GM23338 (cell line): ENCODE results near the gene MRPS27. TPM values are rescaled to one million over a fixed set of nuclear protein-coding genes. Genes with fewer than 3 reads are reported as not detected.

ENCODE experiments used
- ATAC-seq: fragments of 200-7000 bp; cut with Tn5 transposase; 3 replicates; pipeline ENCODE4 v1.9.1; 2020
- DNase-seq: peaks from one replicate; pipeline ENCODE4 v3.0.0-alpha.2; 2015; ENCODE audit warnings: low spot score
- H2AFZ ChIP-seq: fragments of 200-600 bp; sonication (generic); 2 replicates; pipeline ENCODE4 v1.8.0; 2016; ENCODE audit warnings: antibody characterized with exemption, mild to moderate bottlenecking, moderate library complexity
- H3F3A ChIP-seq: fragments of 200-600 bp; sonication (generic); replicated peaks from 2 replicates; pipeline ENCODE4 v1.8.0; 2017; ENCODE audit warnings: antibody characterized with exemption, mixed run types, low read depth
- H3K27ac ChIP-seq: fragments of 200-600 bp; sonication (generic); 2 replicates; pipeline ENCODE4 v1.6.1; 2016; ENCODE audit warnings: low read depth
- H3K27me3 ChIP-seq: fragments of 200-600 bp; sonication (generic); 2 replicates; pipeline ENCODE4 v1.8.0; 2016; ENCODE audit warnings: mild to moderate bottlenecking, mixed run types, moderate library complexity; ENCODE audit not compliant: insufficient read depth
- H3K36me3 ChIP-seq: fragments of 200-600 bp; sonication (generic); 2 replicates; pipeline ENCODE4 v1.8.0; 2016; ENCODE audit warnings: mild to moderate bottlenecking; ENCODE audit not compliant: insufficient read depth
- H3K4me1 ChIP-seq: fragments of 200-600 bp; sonication (generic); 2 replicates; pipeline ENCODE4 v1.8.0; 2016; ENCODE audit warnings: mild to moderate bottlenecking, moderate library complexity; ENCODE audit not compliant: insufficient read depth
- H3K4me2 ChIP-seq: fragments of 200-600 bp; sonication (generic); 2 replicates; pipeline ENCODE4 v1.7.1; 2017; ENCODE audit warnings: mixed run types
- H3K4me3 ChIP-seq: fragments of 200-600 bp; sonication (generic); 2 replicates; pipeline ENCODE4 v1.6.1; 2016; ENCODE audit warnings: mixed run types
- H3K79me2 ChIP-seq: fragments of 200-600 bp; sonication (generic); replicated peaks from 2 replicates; pipeline ENCODE4 v1.8.0; 2017; ENCODE audit warnings: mild to moderate bottlenecking; ENCODE audit not compliant: insufficient read depth
- H3K9me2 ChIP-seq: fragments of 200-600 bp; sonication (generic); 2 replicates; pipeline ENCODE4 v1.8.0; 2017; ENCODE audit not compliant: insufficient read depth
- H4K20me1 ChIP-seq: fragments of 200-600 bp; sonication (generic); replicated peaks from 2 replicates; pipeline ENCODE4 v1.8.0; 2017; ENCODE audit warnings: mild to moderate bottlenecking; ENCODE audit not compliant: insufficient read depth
- H3K27ac Mint-ChIP-seq: 2 replicates; pipeline ENCODE4 v1.8.0; 2020; ENCODE audit warnings: inconsistent platforms, mild to moderate bottlenecking, moderate library complexity, mixed read lengths
- H3K27me3 Mint-ChIP-seq: 3 replicates; pipeline ENCODE4 v1.8.0; 2022; ENCODE audit warnings: low read depth, mild to moderate bottlenecking, moderate library complexity, mixed read lengths, inconsistent platforms; ENCODE audit not compliant: insufficient read depth, poor library complexity
- H3K36me3 Mint-ChIP-seq: 3 replicates; pipeline ENCODE4 v1.8.0; 2021; ENCODE audit warnings: low read depth, mild to moderate bottlenecking, inconsistent platforms, moderate library complexity, mixed read lengths
- H3K4me1 Mint-ChIP-seq: 3 replicates; pipeline ENCODE4 v1.8.0; 2020; ENCODE audit warnings: mild to moderate bottlenecking, inconsistent platforms, mixed read lengths
- H3K4me3 Mint-ChIP-seq: 3 replicates; pipeline ENCODE4 v1.8.0; 2021; ENCODE audit warnings: moderate library complexity, mild to moderate bottlenecking, inconsistent platforms, mixed read lengths
- H3K9me3 Mint-ChIP-seq: 3 replicates; pipeline ENCODE4 v1.8.0; 2020; ENCODE audit warnings: moderate library complexity, mild to moderate bottlenecking, inconsistent platforms, mixed read lengths
- CREB1 ChIP-seq: fragments of 250-450 bp; sonication (Bioruptor Pico); IDR thresholded peaks from 2 replicates; pipeline ENCODE4 v1.5.0; 2020; ENCODE audit warnings: low read depth, mild to moderate bottlenecking, moderate library complexity
- CTCF ChIP-seq, 2 experiments: fragments of 200-600 bp in 1 of 2; sonication (generic) in 1 of 2; conservative IDR thresholded peaks; 2 replicates each; pipeline versions ENCODE4 v1.5.1 to v1.6.1; 2016 to 2017; ENCODE audit warnings: antibody characterized with exemption in 2 of 2, low read depth in 2 of 2, mild to moderate bottlenecking in 2 of 2, moderate library complexity in 1 of 2
- ETS1 ChIP-seq: IDR thresholded peaks from 2 replicates; pipeline ENCODE4 v1.6.1; 2016; ENCODE audit warnings: antibody characterized with exemption
- EZH2 ChIP-seq: fragments of 200-600 bp; sonication (generic); IDR thresholded peaks from one replicate; pipeline ENCODE4 v1.8.0; 2017; ENCODE audit warnings: antibody characterized with exemption, mild to moderate bottlenecking, low read depth; ENCODE audit not compliant: unreplicated experiment
- EZH2phosphoT487 ChIP-seq: fragments of 200-600 bp; sonication (generic); IDR thresholded peaks from one replicate; pipeline ENCODE4 v1.8.1; 2018; ENCODE audit warnings: antibody characterized with exemption; ENCODE audit not compliant: unreplicated experiment
- JUNB ChIP-seq: IDR thresholded peaks from one replicate; pipeline ENCODE4 v1.6.1; 2016; ENCODE audit warnings: antibody characterized with exemption; ENCODE audit not compliant: unreplicated experiment
- POLR2AphosphoS5 ChIP-seq: IDR thresholded peaks from 2 replicates; pipeline ENCODE4 v1.6.1; 2016; ENCODE audit warnings: antibody characterized with exemption, low read depth
- STAT1 ChIP-seq: IDR thresholded peaks from one replicate; pipeline ENCODE4 v1.6.1; 2016; ENCODE audit warnings: antibody characterized with exemption; ENCODE audit not compliant: unreplicated experiment
- ZNF114 ChIP-seq: fragments of 250-450 bp; sonication (Bioruptor Pico); IDR thresholded peaks from 2 replicates; pipeline ENCODE4 v1.5.0; 2020; ENCODE audit warnings: mild to moderate bottlenecking, moderate library complexity
- ZNF331 ChIP-seq: fragments of 250-450 bp; sonication (Bioruptor Pico); IDR thresholded peaks from 2 replicates; pipeline ENCODE4 v1.5.0; 2020; ENCODE audit warnings: low read depth, mild to moderate bottlenecking, moderate library complexity
- polyA plus RNA-seq: library from polyadenylated mRNA; unstranded; fragments of >200 nt; fragmentation: Nextera tagmentation; extraction: Ambion mirVana; gene quantifications from 2 replicates; pipeline ENCODE4 v1.2.1, GENCODE V29; 2016
- total RNA-seq: library from RNA; depleted of rRNA; stranded (reverse); fragments of >200 nt; shearing (Covaris generic); gene quantifications from 2 replicates; pipeline ENCODE4 v1.2.3, GENCODE V29; 2014
- TF ChIP-seq, protein P1 (sequence below): IDR thresholded peaks from one replicate; pipeline ENCODE4 v1.6.1; 2018; ENCODE audit warnings: antibody characterized with exemption; ENCODE audit not compliant: unreplicated experiment

The MRPS27 gene
- total and polyA plus RNA-seq, 2 experiments from 2014 or later = 53.2 to 141 TPM

DNA sequence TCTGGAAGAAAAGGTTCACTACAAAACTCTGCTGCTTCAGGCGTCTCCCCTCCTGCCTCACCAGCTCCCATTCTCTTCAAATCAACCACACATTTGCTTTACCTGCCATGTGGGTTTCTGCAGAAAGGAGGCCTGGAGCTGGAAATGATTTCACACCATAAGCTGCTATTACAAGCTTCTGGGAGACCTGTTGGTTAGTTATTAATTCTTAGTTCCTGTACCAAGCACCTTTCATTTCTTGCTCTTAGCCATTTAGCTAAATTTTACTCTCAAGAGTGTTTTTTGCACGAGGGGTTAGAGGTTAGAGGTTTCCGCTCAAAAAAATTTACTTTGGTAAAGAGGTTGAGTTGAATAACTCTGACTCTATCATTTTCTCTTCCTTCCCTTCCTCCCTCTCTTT lies 142.5 kb downstream of the MRPS27 start (continued):
- TF ChIP-seq, protein P1, sequence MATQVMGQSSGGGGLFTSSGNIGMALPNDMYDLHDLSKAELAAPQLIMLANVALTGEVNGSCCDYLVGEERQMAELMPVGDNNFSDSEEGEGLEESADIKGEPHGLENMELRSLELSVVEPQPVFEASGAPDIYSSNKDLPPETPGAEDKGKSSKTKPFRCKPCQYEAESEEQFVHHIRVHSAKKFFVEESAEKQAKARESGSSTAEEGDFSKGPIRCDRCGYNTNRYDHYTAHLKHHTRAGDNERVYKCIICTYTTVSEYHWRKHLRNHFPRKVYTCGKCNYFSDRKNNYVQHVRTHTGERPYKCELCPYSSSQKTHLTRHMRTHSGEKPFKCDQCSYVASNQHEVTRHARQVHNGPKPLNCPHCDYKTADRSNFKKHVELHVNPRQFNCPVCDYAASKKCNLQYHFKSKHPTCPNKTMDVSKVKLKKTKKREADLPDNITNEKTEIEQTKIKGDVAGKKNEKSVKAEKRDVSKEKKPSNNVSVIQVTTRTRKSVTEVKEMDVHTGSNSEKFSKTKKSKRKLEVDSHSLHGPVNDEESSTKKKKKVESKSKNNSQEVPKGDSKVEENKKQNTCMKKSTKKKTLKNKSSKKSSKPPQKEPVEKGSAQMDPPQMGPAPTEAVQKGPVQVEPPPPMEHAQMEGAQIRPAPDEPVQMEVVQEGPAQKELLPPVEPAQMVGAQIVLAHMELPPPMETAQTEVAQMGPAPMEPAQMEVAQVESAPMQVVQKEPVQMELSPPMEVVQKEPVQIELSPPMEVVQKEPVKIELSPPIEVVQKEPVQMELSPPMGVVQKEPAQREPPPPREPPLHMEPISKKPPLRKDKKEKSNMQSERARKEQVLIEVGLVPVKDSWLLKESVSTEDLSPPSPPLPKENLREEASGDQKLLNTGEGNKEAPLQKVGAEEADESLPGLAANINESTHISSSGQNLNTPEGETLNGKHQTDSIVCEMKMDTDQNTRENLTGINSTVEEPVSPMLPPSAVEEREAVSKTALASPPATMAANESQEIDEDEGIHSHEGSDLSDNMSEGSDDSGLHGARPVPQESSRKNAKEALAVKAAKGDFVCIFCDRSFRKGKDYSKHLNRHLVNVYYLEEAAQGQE = no peak
- no peak for TF ChIP-seq STAT1
- TF ChIP-seq POLR2AphosphoS5 = no peak
- no peak for TF ChIP-seq ZNF331 (CRISPR knock-in tag)
- no peak for TF ChIP-seq ETS1
- TF ChIP-seq CREB1 (CRISPR knock-in tag) = no peak

DNA sequence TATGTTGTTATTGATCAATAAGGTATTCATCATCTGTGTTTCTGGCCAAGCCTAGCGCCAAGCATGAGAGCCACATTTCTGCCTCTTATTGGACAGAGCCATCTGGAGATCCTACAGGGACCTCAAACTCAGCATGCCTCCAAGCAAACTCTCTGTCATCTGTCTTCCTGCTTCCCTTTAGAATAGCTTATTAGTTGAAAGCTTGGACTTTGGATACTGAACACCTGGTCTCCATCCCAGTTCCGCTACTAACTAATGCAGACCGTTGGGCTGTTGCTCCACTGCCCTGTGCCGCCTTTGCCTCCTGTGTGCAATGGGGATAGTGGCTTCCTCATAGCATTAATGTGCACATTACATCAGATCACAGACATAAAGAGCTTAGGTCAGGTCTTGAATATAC lies 147.3 kb downstream of the MRPS27 start:
- peaks cover 28% of the 10 kb centered on the region for H3K4me1 Mint-ChIP-seq
- H3K27ac ChIP-seq = no peak overlapping the region
- no peaks in the 10 kb centered on the region for H3K27me3 ChIP-seq
- H3K9me3 Mint-ChIP-seq = no peaks in the 10 kb centered on the region
- no peak for DNase-seq
- peaks cover 13% of the 10 kb centered on the region for H3K79me2 ChIP-seq
- no peak for TF ChIP-seq CREB1 (CRISPR knock-in tag)
- TF ChIP-seq ZNF114 (CRISPR knock-in tag) = no peak
- H3K27me3 Mint-ChIP-seq = no peaks in the 10 kb centered on the region
- no peak overlapping the region for H3K4me2 ChIP-seq
- H3K36me3 Mint-ChIP-seq = peaks cover 5% of the 10 kb centered on the region; the same call in 2 of the 3 replicates
- H3K36me3 ChIP-seq = no peaks in the 10 kb centered on the region
- no peaks in the 10 kb centered on the region for H4K20me1 ChIP-seq
- H2AFZ ChIP-seq = no peak overlapping the region
- no peaks in the 10 kb centered on the region for H3F3A ChIP-seq
- no peak overlapping the region for H3K27ac Mint-ChIP-seq
- H3K4me3 Mint-ChIP-seq = no peak overlapping the region
- no peak overlapping the region for H3K4me3 ChIP-seq
- H3K4me1 ChIP-seq = peaks cover 25% of the 10 kb centered on the region
- no peak for ATAC-seq
- no peaks in the 10 kb centered on the region for H3K9me2 ChIP-seq

GRCh38 chr5:72171667-72172066 lies 148.4 kb downstream of the MRPS27 start:
- Mint-ChIP-seq H3K27ac (no peak overlapping the region), H3K27me3 (peaks cover 2% of the 10 kb centered on the region), H3K9me3 (no peaks in the 10 kb centered on the region), H3K4me3 (no peak overlapping the region), H3K36me3 (peaks cover 5% of the 10 kb centered on the region; the same call in 2 of the 3 replicates), H3K4me1 (peaks cover 38% of the 10 kb centered on the region)
- Histone ChIP-seq H3K27ac (no peak overlapping the region), H3K4me2 (no peak overlapping the region), H3K36me3 (no peaks in the 10 kb centered on the region), H3K4me1 (peaks cover 36% of the 10 kb centered on the region), H3K27me3 (no peaks in the 10 kb centered on the region), H2AFZ (no peak overlapping the region), H3K9me2 (no peaks in the 10 kb centered on the region), H3K79me2 (peaks cover 6% of the 10 kb centered on the region), H3K4me3 (no peak overlapping the region), H3F3A (no peaks in the 10 kb centered on the region), H4K20me1 (no peaks in the 10 kb centered on the region)
- ATAC-seq = no peak
- no peak for DNase-seq
- no peak for TF ChIP-seq CREB1 (CRISPR knock-in tag)
- TF ChIP-seq EZH2phosphoT487 = no peak
- TF ChIP-seq EZH2 = no peak
- no peak for TF ChIP-seq CTCF (conservative IDR thresholded peaks at IDR 0.05; ENCODE audit: low read depth in 2 of 2)
- TF ChIP-seq, protein P1 = no peak
- TF ChIP-seq POLR2AphosphoS5 = no peak
- no peak for TF ChIP-seq JUNB
- no peak for TF ChIP-seq ETS1
- TF ChIP-seq STAT1 = no peak
